ENCODE results near the gene FSTL4.
A peak's percentile ranks its signal among the peaks of the same experiment; 100 is the strongest.

The FSTL4 gene

DNA sequence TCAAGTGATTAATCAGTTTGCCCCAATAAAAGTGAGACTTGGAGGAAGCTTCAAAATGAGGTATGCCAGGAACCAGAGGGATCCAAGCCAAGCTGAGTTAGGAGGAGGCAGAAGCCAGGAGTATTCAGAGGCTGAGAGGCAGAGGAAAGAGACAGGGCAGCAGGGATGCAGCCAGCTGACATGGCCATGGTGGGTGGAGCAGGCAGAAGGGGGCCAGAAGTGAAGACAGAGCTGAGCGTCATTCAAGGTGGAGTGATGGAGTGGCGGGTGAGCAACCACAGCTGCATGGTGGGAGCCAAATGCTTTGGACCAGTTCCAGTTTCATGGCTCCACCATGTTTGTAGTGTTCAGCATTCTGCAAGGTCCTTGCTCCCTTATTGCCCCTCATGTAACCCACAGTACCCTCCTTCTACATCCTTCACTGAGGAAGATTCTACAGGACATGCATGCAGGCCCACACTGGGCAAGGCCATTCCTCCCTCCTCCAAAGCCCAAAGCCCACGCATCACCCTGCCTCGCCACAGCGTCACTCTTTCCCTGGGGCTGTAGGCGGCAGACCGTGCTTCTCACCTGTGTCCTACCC is 100.6 kb downstream of the FSTL4 start:
- DNase-seq, result no peak

- no peak for DNase-seq
Observed at GRCh38 chr5:133510634-133511262, 101.6 kb downstream of the FSTL4 start.

GRCh38 chr5:133509742-133510079 is 102.6 kb downstream of the FSTL4 start:
- no peak for DNase-seq

DNA sequence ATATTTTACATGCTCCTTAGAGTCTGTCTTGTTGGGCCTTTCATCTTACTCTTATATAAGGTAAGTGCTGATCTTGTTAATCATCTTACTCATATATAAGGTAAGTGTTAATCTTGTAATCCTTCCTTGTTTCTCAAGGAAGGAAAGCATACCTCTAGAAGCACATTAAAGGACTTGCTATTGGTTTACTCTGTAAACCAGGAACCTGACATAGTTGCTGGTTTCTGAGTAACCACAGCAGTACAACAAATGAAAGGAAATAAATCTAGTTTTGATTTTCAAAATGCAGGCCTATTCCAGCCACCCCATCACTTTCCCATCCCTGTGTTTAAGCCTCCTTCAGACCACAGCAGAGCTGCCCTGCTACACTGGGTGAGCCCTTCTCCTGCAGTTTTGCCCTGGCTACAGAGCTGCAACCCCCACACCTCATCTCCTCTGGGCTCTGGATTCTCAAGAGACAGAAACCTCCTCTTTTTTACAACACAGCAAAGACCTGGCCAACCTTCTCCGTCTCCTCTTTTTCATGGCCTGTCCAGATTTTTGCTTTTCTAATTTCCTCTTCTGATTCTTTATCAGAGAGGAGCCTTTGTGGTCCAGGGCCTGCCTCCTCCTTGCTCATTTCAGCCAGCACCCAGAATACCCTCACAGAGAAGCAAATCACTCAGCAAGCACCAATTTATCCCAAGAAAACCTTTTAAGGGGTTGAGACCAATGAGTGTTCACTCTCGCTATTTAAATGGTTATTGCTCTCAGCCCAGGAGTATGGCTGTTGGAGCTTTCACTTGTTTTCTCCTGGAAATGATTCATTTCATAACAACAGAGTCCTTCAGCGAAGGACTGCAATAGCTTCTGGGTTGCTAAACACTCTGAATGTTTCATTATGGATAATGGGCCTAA is 103.2 kb downstream of the FSTL4 start:
- DNase-seq, result no peak

DNA sequence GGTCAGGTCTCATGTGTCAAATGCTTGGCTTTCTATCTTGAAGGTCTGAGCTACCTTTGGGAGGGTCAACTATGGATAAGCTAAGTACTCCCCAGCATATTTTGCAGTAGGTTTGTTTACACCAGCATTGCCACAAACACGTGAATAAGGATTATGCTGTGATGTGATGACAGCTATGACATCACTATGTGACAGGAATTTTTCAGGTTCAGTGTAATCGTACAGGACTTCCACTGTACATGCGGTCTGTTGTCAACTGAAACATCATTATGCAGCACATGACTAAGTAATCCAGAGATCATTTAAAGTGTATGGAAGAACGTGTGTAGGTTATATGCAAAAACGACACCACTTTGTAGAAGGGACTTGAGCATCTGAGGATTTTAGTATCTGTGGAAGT is 104.0 kb downstream of the FSTL4 start:
- DNase-seq, result no peak

DNA sequence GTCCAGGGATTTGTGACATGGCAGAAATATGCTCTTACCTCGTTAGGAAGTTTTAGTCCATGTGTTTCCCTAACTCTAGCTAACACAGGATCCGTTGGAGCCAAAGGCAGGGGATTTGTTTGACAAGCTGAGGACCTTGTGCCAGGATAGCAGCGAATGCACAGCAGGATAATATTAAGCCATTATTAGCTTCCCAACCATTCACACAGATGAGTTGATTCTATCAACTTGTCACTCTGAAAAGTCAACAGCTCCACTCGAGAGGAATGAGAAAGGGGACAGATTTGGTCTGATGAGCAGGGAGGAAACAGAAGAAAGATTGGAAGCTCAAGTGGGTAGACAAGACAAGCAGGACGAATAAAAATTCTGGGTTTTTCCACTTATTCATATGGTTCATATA is 106.2 kb downstream of the FSTL4 start:
- no peak for DNase-seq

DNA sequence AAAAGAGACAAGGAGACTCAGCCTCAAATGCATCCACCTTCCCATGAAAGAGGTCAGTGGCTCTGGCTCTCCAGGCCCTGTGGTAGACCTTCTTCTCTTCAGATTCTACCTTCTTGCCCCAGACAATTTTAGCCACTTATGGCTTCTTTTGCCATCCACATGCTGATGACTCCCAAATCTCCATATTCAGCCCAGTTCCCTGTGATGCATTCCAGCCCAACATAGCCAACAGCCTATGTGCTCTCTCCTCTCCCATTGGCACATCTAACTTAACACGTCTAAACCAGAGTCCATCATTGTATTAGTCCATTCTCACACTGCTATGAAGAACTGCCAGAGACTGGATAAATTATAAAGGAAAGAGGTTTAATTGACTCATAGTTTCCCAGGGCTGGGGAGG is 108.8 kb downstream of the FSTL4 start:
- DNase-seq, result no peak

DNA sequence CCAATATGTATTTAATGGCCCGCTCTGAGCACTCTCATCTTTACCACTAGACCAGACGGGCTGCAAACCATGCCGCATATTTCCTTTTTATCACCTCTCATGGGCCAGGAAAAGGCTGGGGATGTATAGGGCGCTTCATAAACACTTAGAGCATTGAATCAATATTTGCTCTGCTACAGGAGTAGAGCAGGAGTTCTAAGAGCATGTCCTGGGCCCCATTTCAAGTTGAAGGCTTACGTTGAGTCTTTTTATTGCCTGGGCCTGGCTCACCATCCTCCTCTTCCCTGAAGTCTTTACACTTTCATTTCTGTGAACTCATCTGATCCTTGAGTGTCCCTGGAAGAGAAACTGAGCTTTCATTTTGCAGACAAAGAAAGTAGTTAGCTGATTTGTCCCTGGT is 112.4 kb downstream of the FSTL4 start:
- peak; percentile 62 for DNase-seq

DNA sequence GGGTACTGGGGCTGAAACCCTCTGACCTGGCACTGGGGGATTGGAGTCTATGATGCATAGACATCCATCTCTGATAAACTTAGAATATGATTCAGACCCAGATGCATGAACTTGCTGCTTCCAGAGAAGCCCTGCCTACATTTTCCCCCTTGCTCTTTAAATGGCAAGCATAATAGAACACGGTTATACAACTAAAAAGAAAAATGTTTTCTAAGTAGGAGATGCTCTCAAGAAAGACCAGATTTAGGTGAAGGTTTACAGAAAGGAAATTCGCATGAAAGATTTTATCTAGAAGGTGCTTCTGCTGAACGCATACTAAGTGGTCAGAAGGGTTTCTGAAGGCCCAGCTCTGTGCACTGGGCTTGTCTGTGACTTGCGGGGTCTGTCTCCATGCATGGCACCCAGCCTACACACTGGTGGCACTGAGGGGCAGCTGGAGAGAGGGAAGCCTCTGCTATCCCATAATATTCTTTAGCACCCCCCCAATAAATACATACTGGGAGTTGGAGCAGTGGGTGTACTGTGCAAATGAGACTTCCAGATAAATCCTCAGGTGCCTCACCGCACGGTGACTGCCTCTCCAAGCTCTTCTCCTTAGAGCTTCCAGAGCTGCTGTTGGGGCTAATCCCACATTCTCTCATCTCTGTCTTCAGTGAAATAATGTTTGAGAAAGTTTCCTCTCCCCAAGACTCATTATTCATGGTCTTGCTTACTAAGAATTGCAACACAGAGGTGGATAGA is 114.6 kb downstream of the FSTL4 start:
- DNase-seq, result no peak

DNA sequence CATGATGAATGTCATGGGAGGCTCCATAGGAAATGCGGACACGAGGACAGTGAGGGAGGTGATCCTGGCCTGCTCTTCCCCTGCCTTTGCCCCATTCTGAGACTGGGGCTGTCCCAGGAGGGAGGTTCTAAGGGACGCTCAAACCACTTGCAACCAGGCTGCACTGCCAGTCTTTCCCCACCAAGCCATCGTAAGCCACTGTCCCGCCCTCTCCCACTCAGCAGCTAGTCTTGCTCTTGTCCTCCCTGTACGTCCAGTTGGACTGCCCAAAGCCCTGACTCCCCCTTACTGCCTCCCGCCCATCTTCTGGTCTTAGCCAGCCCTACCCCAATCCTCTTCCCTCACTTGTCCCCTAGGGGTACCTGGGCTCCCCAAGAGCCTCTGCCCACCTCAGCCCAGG is 115.7 kb downstream of the FSTL4 start:
- no peak for DNase-seq

GRCh38 chr5:133494923-133495246 is 117.5 kb downstream of the FSTL4 start:
- DNase-seq, result no peak

DNA sequence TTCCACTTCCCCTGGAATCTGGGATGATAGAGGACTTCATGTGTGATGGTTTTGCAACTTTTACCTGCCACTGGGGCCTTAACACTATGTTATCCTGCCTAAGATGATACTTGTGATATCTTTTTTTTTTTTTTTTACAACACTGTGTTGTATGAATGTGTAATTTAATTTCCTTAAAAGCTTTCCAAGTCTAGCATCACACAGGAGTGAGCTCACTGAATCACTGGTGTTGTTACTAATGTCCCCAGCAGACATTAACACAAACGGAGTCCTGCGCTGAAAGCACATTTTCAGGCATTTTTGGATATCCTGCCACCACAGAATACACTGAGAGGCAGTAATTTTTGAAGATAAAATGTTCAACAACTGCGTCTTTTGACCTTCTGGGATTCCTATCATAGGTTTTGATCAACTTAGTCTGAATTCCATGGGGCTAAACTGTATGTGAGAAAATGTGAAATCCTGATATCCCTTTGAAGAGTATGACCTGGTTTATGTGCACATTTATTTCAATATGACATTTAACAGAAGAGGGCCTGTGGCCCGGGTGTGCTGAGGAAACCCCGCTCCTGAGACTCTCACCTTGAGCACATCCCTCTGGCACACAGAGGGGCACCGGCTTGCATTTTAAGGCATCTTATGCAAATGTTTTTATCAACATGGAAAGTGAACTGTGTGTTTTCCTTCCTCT is 118.0 kb downstream of the FSTL4 start:
- DNase-seq, result no peak

DNA sequence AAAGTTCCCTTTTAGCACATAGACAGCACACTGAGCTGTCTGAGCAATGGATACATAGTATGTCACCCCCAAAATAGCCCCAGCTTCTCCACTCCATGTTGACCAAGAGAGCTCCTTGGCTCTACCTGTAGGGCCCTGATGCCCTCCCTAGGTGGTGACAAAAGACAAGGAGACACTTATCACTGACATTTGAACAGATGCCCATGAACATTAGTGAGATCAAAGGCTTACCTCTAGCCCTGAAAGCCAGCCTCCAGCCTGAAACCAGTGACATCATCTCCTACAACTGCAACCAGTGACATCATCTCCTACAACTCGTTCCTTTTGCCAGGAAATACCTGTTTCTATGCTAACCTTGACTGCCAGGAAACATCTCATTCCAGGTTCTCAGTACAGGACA is 122.7 kb downstream of the FSTL4 start:
- peak; percentile 8 for DNase-seq

DNA sequence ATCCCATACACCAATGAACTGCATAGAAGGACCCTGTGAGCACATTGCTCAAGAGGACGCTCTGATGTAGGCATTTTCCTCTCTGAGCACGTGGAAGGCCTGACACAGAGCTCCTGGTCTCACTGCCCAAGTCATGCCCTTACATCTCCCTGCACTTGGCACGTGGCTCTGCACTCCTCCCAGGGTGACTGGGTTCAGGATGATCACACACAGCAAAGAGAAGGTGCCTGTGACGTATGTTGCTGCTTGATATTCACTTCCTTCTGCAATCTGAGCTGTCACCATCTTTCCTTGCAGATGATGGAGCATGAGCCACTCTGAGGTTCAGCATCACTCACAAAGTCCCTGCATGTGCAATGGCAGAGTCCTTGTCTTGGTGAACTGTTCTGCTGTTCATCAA is 125.2 kb downstream of the FSTL4 start:
- no peak for DNase-seq

DNA sequence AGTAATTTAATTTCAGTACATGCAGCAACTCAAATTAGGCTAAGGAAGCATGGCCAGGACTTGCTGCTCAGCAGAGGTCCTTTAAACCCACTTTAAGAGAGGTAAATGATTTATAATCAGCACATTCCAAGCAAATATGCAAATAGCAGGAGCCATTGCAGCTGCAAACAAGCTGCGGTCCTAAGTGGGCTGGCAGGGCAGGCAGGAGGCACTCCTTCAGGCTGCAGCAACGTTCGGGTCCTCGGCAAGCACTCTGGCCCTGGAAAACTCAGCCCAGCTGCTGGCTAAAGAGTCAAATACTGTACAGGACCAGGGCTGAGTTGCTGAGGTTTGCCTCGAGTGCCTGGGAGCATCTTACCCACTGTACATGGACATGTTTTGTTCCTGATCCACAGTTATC is 126.9 kb downstream of the FSTL4 start:
- DNase-seq, result no peak

GRCh38 chr5:133483406-133484090 is 128.8 kb downstream of the FSTL4 start:
- DNase-seq, result no peak

GRCh38 chr5:133482028-133482427 is 130.3 kb downstream of the FSTL4 start:
- DNase-seq, result no peak

GRCh38 chr5:133480866-133481265 is 131.5 kb downstream of the FSTL4 start:
- DNase-seq, result no peak

- no peak for DNase-seq
Observed at GRCh38 chr5:133480366-133480765, 132.0 kb downstream of the FSTL4 start.

GRCh38 chr5:133478199-133478985 is 133.9 kb downstream of the FSTL4 start:
- DNase-seq, result no peak

DNA sequence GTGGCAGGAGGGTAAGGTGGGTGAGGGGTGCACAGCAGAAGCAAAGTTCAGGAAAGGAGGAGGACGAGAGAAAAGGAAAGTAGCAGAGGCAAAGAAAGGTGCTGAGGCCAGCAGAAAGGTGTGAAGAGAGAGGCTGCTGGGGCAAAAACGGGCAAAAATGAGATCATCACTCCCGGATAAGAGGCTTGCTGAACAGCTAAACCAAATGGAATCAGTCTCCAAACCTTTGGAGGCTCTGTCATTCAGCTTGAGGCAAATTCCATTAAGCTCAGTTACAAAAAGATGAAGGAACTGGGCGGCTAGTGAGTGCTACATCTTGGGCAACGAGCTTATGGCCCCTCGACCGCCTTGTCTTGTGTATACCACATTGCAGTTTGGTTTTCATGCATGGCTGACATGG is 136.4 kb downstream of the FSTL4 start:
- no peak for DNase-seq

All from NCI-H345 (cell line).